Skeletal muscle satellite cell (primary cell): ENCODE data around the gene ABCG2.

Source experiments
- H3K27me3 ChIP-seq: 2 replicates; pipeline ENCODE4 v1.7.0; 2013; ENCODE audit warnings: low read length; ENCODE audit not compliant: control insufficient read depth, insufficient read depth
- H3K36me3 ChIP-seq: 2 replicates; pipeline ENCODE4 v1.7.0; 2013; ENCODE audit warnings: mild to moderate bottlenecking, control low read depth, low read length; ENCODE audit not compliant: insufficient read depth
- H3K4me1 ChIP-seq: 2 replicates; pipeline ENCODE4 v1.7.0; 2013; ENCODE audit warnings: low read length; ENCODE audit not compliant: control insufficient read depth, insufficient read depth
- H3K4me2 ChIP-seq: 2 replicates; pipeline ENCODE4 v1.7.0; 2013; ENCODE audit warnings: mild to moderate bottlenecking, low read length
- H3K4me3 ChIP-seq: 2 replicates; pipeline ENCODE4 v1.7.0; 2013; ENCODE audit warnings: low read length
- H3K9ac ChIP-seq: 2 replicates; pipeline ENCODE4 v1.7.0; 2013; ENCODE audit warnings: mild to moderate bottlenecking, low read depth, low read length, moderate library complexity
- H3K9me3 ChIP-seq: replicated peaks from 2 replicates; pipeline ENCODE4 v1.7.0; 2013; ENCODE audit warnings: mild to moderate bottlenecking, control low read depth, low read length

ABCG2 gene

GRCh38 chr4:88062311-88062710 is 96.1 kb downstream of the ABCG2 start:
- Histone ChIP-seq H3K36me3 (peaks cover 75% of the 10 kb centered on the region), H3K4me1 (no peaks in the 10 kb centered on the region)

GRCh38 chr4:88060431-88060830 is 98.0 kb downstream of the ABCG2 start:
- H3K27me3 ChIP-seq = no peaks in the 10 kb centered on the region
- no peak overlapping the region for H3K4me2 ChIP-seq
- no peak overlapping the region for H3K9ac ChIP-seq
- H3K4me1 ChIP-seq = no peaks in the 10 kb centered on the region
- peaks cover 70% of the 10 kb centered on the region for H3K36me3 ChIP-seq
- no peak overlapping the region for H3K4me3 ChIP-seq
- H3K9me3 ChIP-seq = no peaks in the 10 kb centered on the region

More at GRCh38 chr4:88062311-88062710, 96.1 kb downstream of the ABCG2 start:
- Histone ChIP-seq H3K9me3 (no peaks in the 10 kb centered on the region), H3K4me2 (no peak overlapping the region), H3K27me3 (no peaks in the 10 kb centered on the region), H3K4me3 (no peak overlapping the region), H3K9ac (no peak overlapping the region)

- H3K9ac ChIP-seq = no peak overlapping the region
- H3K9me3 ChIP-seq = no peaks in the 10 kb centered on the region
- no peak overlapping the region for H3K4me2 ChIP-seq
- no peaks in the 10 kb centered on the region for H3K27me3 ChIP-seq
- no peaks in the 10 kb centered on the region for H3K4me1 ChIP-seq
- H3K36me3 ChIP-seq = peaks cover 66% of the 10 kb centered on the region
- no peak overlapping the region for H3K4me3 ChIP-seq
These were observed 98.7 kb downstream of the ABCG2 start for GRCh38 chr4:88059766-88060165.

GRCh38 chr4:88058295-88058694 is 100.1 kb downstream of the ABCG2 start:
- Histone ChIP-seq H3K4me3 (no peak overlapping the region), H3K36me3 (peaks cover 55% of the 10 kb centered on the region), H3K4me2 (no peak overlapping the region), H3K27me3 (no peaks in the 10 kb centered on the region), H3K9me3 (no peaks in the 10 kb centered on the region), H3K9ac (no peak overlapping the region), H3K4me1 (no peaks in the 10 kb centered on the region)

GRCh38 chr4:88054901-88055300 is 103.5 kb downstream of the ABCG2 start:
- H3K36me3 ChIP-seq = peaks cover 64% of the 10 kb centered on the region
- no peaks in the 10 kb centered on the region for H3K9me3 ChIP-seq
- no peaks in the 10 kb centered on the region for H3K4me1 ChIP-seq
- H3K9ac ChIP-seq = no peak overlapping the region
- no peak overlapping the region for H3K4me3 ChIP-seq
- H3K27me3 ChIP-seq = no peaks in the 10 kb centered on the region
- no peak overlapping the region for H3K4me2 ChIP-seq

GRCh38 chr4:88054229-88054628 is 104.2 kb downstream of the ABCG2 start:
- Histone ChIP-seq H3K4me1 (no peaks in the 10 kb centered on the region), H3K4me3 (no peak overlapping the region), H3K27me3 (no peaks in the 10 kb centered on the region), H3K9me3 (no peaks in the 10 kb centered on the region), H3K36me3 (peaks cover 59% of the 10 kb centered on the region), H3K9ac (no peak overlapping the region), H3K4me2 (no peak overlapping the region)

- Histone ChIP-seq H3K4me2 (no peak overlapping the region), H3K4me3 (no peak overlapping the region), H3K9me3 (no peaks in the 10 kb centered on the region), H3K9ac (no peak overlapping the region), H3K27me3 (no peaks in the 10 kb centered on the region), H3K4me1 (peaks cover 16% of the 10 kb centered on the region), H3K36me3 (peaks cover 83% of the 10 kb centered on the region)
These were observed 113.4 kb downstream of the ABCG2 start for GRCh38 chr4:88045021-88045420.

GRCh38 chr4:88043586-88044340 is 114.7 kb downstream of the ABCG2 start:
- no peaks in the 10 kb centered on the region for H3K9me3 ChIP-seq
- H3K4me2 ChIP-seq = no peak overlapping the region
- H3K4me3 ChIP-seq = no peak overlapping the region
- H3K27me3 ChIP-seq = no peaks in the 10 kb centered on the region
- peaks cover 90% of the 10 kb centered on the region for H3K36me3 ChIP-seq
- peaks cover 16% of the 10 kb centered on the region for H3K4me1 ChIP-seq
- H3K9ac ChIP-seq = no peak overlapping the region

- Histone ChIP-seq H3K4me3 (no peak overlapping the region), H3K4me2 (no peak overlapping the region), H3K36me3 (peaks cover 90% of the 10 kb centered on the region), H3K4me1 (peaks cover 16% of the 10 kb centered on the region), H3K9me3 (no peaks in the 10 kb centered on the region), H3K27me3 (no peaks in the 10 kb centered on the region), H3K9ac (no peak overlapping the region)
These were observed 115.4 kb downstream of the ABCG2 start for GRCh38 chr4:88043001-88043400.

- Histone ChIP-seq H3K27me3 (no peaks in the 10 kb centered on the region), H3K9ac (no peak overlapping the region), H3K4me1 (peaks cover 16% of the 10 kb centered on the region), H3K4me2 (no peak overlapping the region), H3K9me3 (no peaks in the 10 kb centered on the region), H3K36me3 (peaks cover 90% of the 10 kb centered on the region), H3K4me3 (no peak overlapping the region)
These were observed 116.8 kb downstream of the ABCG2 start for GRCh38 chr4:88041626-88042025.

GRCh38 chr4:88040707-88041106 is 117.7 kb downstream of the ABCG2 start:
- Histone ChIP-seq H3K27me3 (no peaks in the 10 kb centered on the region), H3K4me3 (no peak overlapping the region), H3K9ac (no peak overlapping the region), H3K4me2 (no peak overlapping the region), H3K9me3 (no peaks in the 10 kb centered on the region), H3K36me3 (peaks cover 91% of the 10 kb centered on the region), H3K4me1 (peaks cover 16% of the 10 kb centered on the region)
